Measurements from ENCODE around the gene CFAP20DC.

- no peak for TF ChIP-seq CTCF (IDR thresholded peaks at IDR 0.05; ENCODE audit: low read depth, low read length, missing input control)
- TF ChIP-seq YY1 (IDR thresholded peaks at IDR 0.05), result no peak
- TF ChIP-seq HNF4G (IDR thresholded peaks at IDR 0.05), result no peak
- no peak for TF ChIP-seq REST (IDR thresholded peaks at IDR 0.05)
- TF ChIP-seq MAX (IDR thresholded peaks at IDR 0.05), result no peak
- no peak for TF ChIP-seq TAF1 (conservative IDR thresholded peaks at IDR 0.05)
- no peak for TF ChIP-seq ATF3 (IDR thresholded peaks at IDR 0.05)
- TF ChIP-seq ZBTB33 (IDR thresholded peaks at IDR 0.05), result no peak
- TF ChIP-seq RXRA (IDR thresholded peaks at IDR 0.05), result no peak
Observed at GRCh38 chr3:59064276-59064675, 14.5 kb upstream of the CFAP20DC start.
